Panc1 (cell line): Measurements from ENCODE around the gene MTMR11. TPM values are rescaled to one million over a fixed set of nuclear protein-coding genes. Genes with fewer than 3 reads are reported as not detected.
"Not testable (repeated sequence)": the region's sequence is repeated elsewhere in the genome, so short reads cannot be mapped to it uniquely, and the experiment has no call there.

ENCODE experiments used
- ATAC-seq: fragments of 200-7000 bp; cut with Tn5 transposase; 2 replicates; pipeline ENCODE4 v1.9.1; 2020; ENCODE audit warnings: mild to moderate bottlenecking, moderate library complexity
- BruUV-seq: library from RNA; stranded (reverse); fragments of 400-500 nt; replicated peaks from 2 replicates; lab custom pipeline; 2021; lab: Mats Ljungman, UMichigan
- CTCF ChIA-PET: fragments of 300-600 bp; sonication (Branson Sonifier 250); formaldehyde crosslinking; loops from one replicate; lab custom pipeline; 2022; ENCODE audit warnings: antibody characterized with exemption; lab: Charles Lee
- POLR2A ChIA-PET: fragments of 300-600 bp; sonication (Branson Sonifier 250); formaldehyde crosslinking; loops from one replicate; lab custom pipeline; 2022; ENCODE audit warnings: antibody characterized with exemption; lab: Charles Lee
- DNase-seq: peaks from one replicate; pipeline ENCODE4 v3.0.0-alpha.2; 2010; ENCODE audit warnings: low read depth, low spot score
- H3K27ac ChIP-seq: 2 replicates; pipeline ENCODE4 v1.5.1; 2011; ENCODE audit warnings: mild to moderate bottlenecking, low read length, inconsistent platforms
- H3K27me3 ChIP-seq: fragments of 200-500 bp; sonication (Bioruptor generic); 2 replicates; pipeline ENCODE4 v1.6.0; 2014; ENCODE audit warnings: low read length, inconsistent platforms; ENCODE audit not compliant: control insufficient read depth, insufficient read depth
- H3K36me3 ChIP-seq: fragments of 200-500 bp; sonication (Bioruptor generic); 2 replicates; pipeline ENCODE4 v1.5.1; 2014; ENCODE audit warnings: inconsistent platforms, mild to moderate bottlenecking, low read length, moderate library complexity; ENCODE audit not compliant: control insufficient read depth, insufficient read depth
- H3K4me1 ChIP-seq: 2 replicates; pipeline ENCODE4 v1.5.1; 2011; ENCODE audit warnings: inconsistent platforms, mild to moderate bottlenecking, low read length, moderate library complexity; ENCODE audit not compliant: control insufficient read depth, insufficient read depth
- H3K4me3 ChIP-seq, 2 experiments: 2 replicates each; pipeline ENCODE4 v1.5.1; 2011 to 2012; ENCODE audit warnings: low read depth in 2 of 2, low read length in 2 of 2, mild to moderate bottlenecking in 2 of 2, inconsistent platforms in 1 of 2, moderate library complexity in 1 of 2
- H3K9me3 ChIP-seq: fragments of 200-500 bp; sonication (Bioruptor generic); 2 replicates; pipeline ENCODE4 v1.5.1; 2014; ENCODE audit warnings: low read depth, mild to moderate bottlenecking, inconsistent platforms, low read length, moderate library complexity; ENCODE audit not compliant: control insufficient read depth, insufficient read depth
- POLR2AphosphoS5 ChIP-seq: IDR thresholded peaks from 2 replicates; pipeline ENCODE4 v1.6.1; 2012; ENCODE audit warnings: mild to moderate bottlenecking, low read depth, low read length, moderate library complexity
- SIN3A ChIP-seq: IDR thresholded peaks from 2 replicates; pipeline ENCODE4 v1.6.1; 2012; ENCODE audit warnings: low read depth, mild to moderate bottlenecking, low read length, moderate library complexity, borderline replicate concordance; ENCODE audit not compliant: insufficient read depth
- TCF7L2 ChIP-seq: IDR thresholded peaks from 2 replicates; pipeline ENCODE4 v1.6.1; 2011; ENCODE audit warnings: mild to moderate bottlenecking, low read depth, low read length, inconsistent platforms
- in situ Hi-C: cut with HindIII; loops from 2 replicates; pipeline ENCODE4 v1.10.0; 2016; ENCODE audit warnings: low sequenced_read_pairs, low pct_unique_long_range_greater_than_20kb
- intact Hi-C: fragments of 100-400 bp; cut with micrococcal nuclease; formaldehyde crosslinking; loops from one replicate; pipeline ENCODE4 v1.10.0; 2022; ENCODE audit not compliant: unreplicated experiment
- total RNA-seq: library from RNA; stranded (reverse); gene quantifications from one replicate; pipeline ENCODE4 v1.2.1, GENCODE V29; 2021; ENCODE audit not compliant: unreplicated experiment
- TF ChIP-seq, protein P1 (sequence below), 2 experiments: IDR thresholded peaks; 2 replicates each; pipeline ENCODE4 v1.6.1; 2011 to 2012; ENCODE audit warnings: low read depth in 2 of 2, control low read depth in 1 of 2, low read length in 1 of 2, mild to moderate bottlenecking in 1 of 2, moderate library complexity in 1 of 2; ENCODE audit not compliant: insufficient read depth in 1 of 2
- TF ChIP-seq, protein P2 (sequence below): fragments of 450-650 bp; IDR thresholded peaks from 2 replicates; pipeline ENCODE4 v1.5.1; 2017; ENCODE audit warnings: mild to moderate bottlenecking

Gene MTMR11
- total RNA-seq, 1 experiment from 2014 or later, result 12.0 TPM

DNA sequence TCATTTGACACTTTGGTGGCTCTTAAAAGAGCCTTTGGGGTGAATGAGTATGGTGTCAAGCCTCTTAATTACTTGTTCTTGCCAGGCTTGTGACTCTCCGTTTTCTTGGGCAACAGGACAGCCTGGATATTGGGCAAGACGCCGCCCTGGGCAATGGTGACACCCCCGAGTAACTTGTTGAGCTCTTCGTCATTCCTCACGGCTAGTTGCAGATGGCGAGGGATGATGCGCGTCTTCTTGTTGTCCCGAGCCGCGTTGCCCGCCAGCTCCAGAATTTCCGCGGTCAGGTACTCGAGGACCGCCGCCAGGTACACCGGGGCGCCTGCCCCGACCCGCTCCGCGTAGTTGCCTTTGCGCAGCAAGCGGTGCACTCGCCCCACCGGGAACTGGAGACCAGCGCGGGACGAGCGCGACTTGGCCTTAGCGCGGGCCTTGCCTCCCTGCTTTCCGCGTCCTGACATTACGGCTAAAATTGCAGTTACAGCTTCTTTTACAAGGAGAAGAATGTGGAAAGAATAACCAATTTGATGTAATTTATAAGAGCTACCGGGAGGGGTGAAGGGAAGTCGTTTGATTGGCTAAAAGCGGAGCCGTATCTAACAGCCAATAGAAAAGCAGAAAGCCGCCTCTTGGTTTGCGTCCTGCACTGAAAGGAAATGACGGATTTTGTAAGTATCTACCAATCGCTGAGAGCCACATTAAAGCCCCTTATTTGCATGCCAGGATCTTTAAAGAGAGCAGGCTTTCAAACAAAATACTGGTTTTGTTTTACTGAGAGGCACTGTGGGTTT lies 49.0 kb downstream of the MTMR11 start:
- H3K4me1 ChIP-seq, result peaks cover 15% of the 10 kb centered on the region
- TF ChIP-seq, protein P1, sequence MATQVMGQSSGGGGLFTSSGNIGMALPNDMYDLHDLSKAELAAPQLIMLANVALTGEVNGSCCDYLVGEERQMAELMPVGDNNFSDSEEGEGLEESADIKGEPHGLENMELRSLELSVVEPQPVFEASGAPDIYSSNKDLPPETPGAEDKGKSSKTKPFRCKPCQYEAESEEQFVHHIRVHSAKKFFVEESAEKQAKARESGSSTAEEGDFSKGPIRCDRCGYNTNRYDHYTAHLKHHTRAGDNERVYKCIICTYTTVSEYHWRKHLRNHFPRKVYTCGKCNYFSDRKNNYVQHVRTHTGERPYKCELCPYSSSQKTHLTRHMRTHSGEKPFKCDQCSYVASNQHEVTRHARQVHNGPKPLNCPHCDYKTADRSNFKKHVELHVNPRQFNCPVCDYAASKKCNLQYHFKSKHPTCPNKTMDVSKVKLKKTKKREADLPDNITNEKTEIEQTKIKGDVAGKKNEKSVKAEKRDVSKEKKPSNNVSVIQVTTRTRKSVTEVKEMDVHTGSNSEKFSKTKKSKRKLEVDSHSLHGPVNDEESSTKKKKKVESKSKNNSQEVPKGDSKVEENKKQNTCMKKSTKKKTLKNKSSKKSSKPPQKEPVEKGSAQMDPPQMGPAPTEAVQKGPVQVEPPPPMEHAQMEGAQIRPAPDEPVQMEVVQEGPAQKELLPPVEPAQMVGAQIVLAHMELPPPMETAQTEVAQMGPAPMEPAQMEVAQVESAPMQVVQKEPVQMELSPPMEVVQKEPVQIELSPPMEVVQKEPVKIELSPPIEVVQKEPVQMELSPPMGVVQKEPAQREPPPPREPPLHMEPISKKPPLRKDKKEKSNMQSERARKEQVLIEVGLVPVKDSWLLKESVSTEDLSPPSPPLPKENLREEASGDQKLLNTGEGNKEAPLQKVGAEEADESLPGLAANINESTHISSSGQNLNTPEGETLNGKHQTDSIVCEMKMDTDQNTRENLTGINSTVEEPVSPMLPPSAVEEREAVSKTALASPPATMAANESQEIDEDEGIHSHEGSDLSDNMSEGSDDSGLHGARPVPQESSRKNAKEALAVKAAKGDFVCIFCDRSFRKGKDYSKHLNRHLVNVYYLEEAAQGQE (IDR thresholded peaks at IDR 0.05; ENCODE audit: insufficient read depth in 1 of 2, low read depth in 2 of 2, low read length in 1 of 2), result peak in 1 of 2 experiments; percentile 21; a peak in 1 of 4 replicates
- TF ChIP-seq POLR2AphosphoS5, result peak; percentile 94
- peak; percentile 66 for TF ChIP-seq SIN3A
- TF ChIP-seq, protein P2, sequence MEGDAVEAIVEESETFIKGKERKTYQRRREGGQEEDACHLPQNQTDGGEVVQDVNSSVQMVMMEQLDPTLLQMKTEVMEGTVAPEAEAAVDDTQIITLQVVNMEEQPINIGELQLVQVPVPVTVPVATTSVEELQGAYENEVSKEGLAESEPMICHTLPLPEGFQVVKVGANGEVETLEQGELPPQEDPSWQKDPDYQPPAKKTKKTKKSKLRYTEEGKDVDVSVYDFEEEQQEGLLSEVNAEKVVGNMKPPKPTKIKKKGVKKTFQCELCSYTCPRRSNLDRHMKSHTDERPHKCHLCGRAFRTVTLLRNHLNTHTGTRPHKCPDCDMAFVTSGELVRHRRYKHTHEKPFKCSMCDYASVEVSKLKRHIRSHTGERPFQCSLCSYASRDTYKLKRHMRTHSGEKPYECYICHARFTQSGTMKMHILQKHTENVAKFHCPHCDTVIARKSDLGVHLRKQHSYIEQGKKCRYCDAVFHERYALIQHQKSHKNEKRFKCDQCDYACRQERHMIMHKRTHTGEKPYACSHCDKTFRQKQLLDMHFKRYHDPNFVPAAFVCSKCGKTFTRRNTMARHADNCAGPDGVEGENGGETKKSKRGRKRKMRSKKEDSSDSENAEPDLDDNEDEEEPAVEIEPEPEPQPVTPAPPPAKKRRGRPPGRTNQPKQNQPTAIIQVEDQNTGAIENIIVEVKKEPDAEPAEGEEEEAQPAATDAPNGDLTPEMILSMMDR, result no peak
- TF ChIP-seq TCF7L2, result peak; percentile 10; the same call in 1 of the 2 replicates
- peak overlapping the region; percentile 99 for H3K27ac ChIP-seq
- peak overlapping the region; percentile 91 to 95 for H3K4me3 ChIP-seq
- in situ Hi-C loops (no loop called here), intact Hi-C loops (no loop called here)
- no peaks in the 10 kb centered on the region; the same call in 1 of the 2 replicates for H3K36me3 ChIP-seq
- ChIA-PET CTCF (interaction anchor here (0.8 to 1.1 kb wide), 2 partner anchors 50 to 299 kb away, joined by 4 to 6 read pairs; no protein-coding TSS in a partner anchor), POLR2A (interaction anchor here (0.5 to 1.3 kb wide), 6 partner anchors 29 to 299 kb away, joined by 3 to 7 read pairs (median 3); partner anchors contain the start of gene VPS45)
- no TSS peak for BruUV-seq
- no peaks in the 10 kb centered on the region for H3K9me3 ChIP-seq
- ATAC-seq (peak; percentile 71), DNase-seq (peak; percentile 95)
- H3K27me3 ChIP-seq, result no peaks in the 10 kb centered on the region

DNA sequence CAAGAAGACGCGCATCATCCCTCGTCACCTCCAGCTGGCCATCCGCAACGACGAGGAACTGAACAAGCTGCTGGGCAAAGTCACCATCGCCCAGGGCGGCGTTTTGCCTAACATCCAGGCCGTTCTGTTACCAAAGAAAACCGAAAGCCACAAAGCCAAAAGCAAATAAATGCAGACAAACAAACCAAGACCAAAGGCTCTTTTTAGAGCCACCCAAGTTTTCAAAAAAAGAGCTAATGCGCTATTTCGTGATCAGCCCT lies 49.6 kb downstream of the MTMR11 start:
- H3K27me3 ChIP-seq, intact Hi-C loops, BruUV-seq, in situ Hi-C loops, H3K36me3 ChIP-seq, ATAC-seq, H3K9me3 ChIP-seq, DNase-seq: not testable (repeated sequence)
- TF ChIP-seq, protein P1 (IDR thresholded peaks at IDR 0.05; ENCODE audit: insufficient read depth in 1 of 2, low read depth in 2 of 2, low read length in 1 of 2), result 0 out of 4 replicates have a peak, but pooled peaks of 1 of the 2 experiments have one; percentile 10
- Histone ChIP-seq H3K4me3 (peak overlapping the region; percentile 91 to 95), H3K27ac (peak overlapping the region; percentile 99), H3K4me1 (peaks cover 15% of the 10 kb centered on the region)
- ChIA-PET CTCF (interaction anchor here (0.8 kb wide), 1 partner anchor 300 kb away, joined by 6 read pairs; no protein-coding TSS in a partner anchor), POLR2A (interaction anchor here (0.5 to 1.2 kb wide), 4 partner anchors 29 to 300 kb away, joined by 3 to 7 read pairs (median 3); no protein-coding TSS in a partner anchor)
